Activated T-cell treated with anti-CD3 and anti-CD28 coated beads, Interleukin-2, amount 50 U/mL, for 24 hours (primary cell): ENCODE results near the gene ZNF737.
"Not testable (repeated sequence)": the region's sequence is repeated elsewhere in the genome, so short reads cannot be mapped to it uniquely, and the experiment has no call there.

Source experiments
- DNase-seq: peaks from one replicate; pipeline ENCODE4 v3.0.0-alpha.2; 2020
- H3K27ac Mint-ChIP-seq: 2 replicates; pipeline ENCODE4 v1.8.0; 2020; ENCODE audit warnings: mild to moderate bottlenecking, mixed read lengths
- H3K27me3 Mint-ChIP-seq: 2 replicates; pipeline ENCODE4 v1.8.0; 2020; ENCODE audit warnings: mixed read lengths
- H3K36me3 Mint-ChIP-seq: 2 replicates; pipeline ENCODE4 v1.8.0; 2020; ENCODE audit warnings: low read depth, mixed read lengths
- H3K4me1 Mint-ChIP-seq: 2 replicates; pipeline ENCODE4 v1.8.0; 2020; ENCODE audit warnings: low read depth, mixed read lengths
- H3K4me3 Mint-ChIP-seq: 2 replicates; pipeline ENCODE4 v1.8.0; 2020; ENCODE audit warnings: mild to moderate bottlenecking, moderate library complexity, mixed read lengths
- H3K9me3 Mint-ChIP-seq: 2 replicates; pipeline ENCODE4 v1.8.0; 2020; ENCODE audit warnings: mixed read lengths

The ZNF737 gene

DNA sequence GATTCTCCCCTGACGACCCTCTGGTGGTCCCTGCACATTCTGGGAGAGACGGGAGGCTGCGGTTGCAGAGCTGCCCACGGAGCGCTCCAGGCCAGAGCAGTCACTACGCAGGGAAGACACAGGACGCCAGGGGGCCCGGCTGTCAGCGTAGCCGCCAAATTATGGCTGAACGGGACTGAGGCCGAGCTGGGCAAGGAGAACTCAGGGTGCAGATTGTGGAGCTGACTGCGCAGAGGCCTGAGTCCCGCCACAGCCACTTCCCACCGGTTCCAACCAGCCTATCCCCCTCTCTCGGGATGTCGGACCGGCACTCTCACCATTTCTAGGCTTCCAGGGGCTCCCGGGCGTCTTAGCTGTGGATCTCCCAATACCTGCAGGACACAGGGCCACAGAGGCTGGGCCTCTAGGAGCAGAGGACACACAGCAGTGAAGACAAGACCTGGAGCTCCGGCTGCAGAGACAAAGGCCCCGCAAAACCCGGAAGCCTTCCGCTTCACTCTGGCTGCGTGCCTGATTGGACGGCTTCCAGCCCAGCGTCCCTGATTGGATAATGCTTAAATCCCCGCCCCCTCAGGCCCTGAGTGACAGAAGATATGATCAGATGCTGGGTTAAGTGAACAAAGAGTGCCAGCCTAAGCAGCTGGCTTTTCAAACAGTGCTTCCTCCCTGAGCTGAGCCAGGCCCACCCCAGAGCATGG lies at the start of gene ZNF737:
Gene ZNF737 (minus strand): TSS at position 461 of the 698 bp plus-strand sequence. CDS start 141 bp downstream, at position 320.
- H3K9me3 Mint-ChIP-seq, result peaks cover 41% of the 10 kb centered on the region
- peak within 1 kb of the TSS; percentile 97 for H3K27ac Mint-ChIP-seq
- H3K27me3 Mint-ChIP-seq, result no peaks in the 10 kb centered on the region
- DNase-seq, result peak; percentile 90
- peak within 1 kb of the TSS; percentile 97 for H3K4me3 Mint-ChIP-seq
- peaks cover 63% of the 10 kb centered on the region for H3K36me3 Mint-ChIP-seq
- H3K4me1 Mint-ChIP-seq, result peaks cover 22% of the 10 kb centered on the region

DNA sequence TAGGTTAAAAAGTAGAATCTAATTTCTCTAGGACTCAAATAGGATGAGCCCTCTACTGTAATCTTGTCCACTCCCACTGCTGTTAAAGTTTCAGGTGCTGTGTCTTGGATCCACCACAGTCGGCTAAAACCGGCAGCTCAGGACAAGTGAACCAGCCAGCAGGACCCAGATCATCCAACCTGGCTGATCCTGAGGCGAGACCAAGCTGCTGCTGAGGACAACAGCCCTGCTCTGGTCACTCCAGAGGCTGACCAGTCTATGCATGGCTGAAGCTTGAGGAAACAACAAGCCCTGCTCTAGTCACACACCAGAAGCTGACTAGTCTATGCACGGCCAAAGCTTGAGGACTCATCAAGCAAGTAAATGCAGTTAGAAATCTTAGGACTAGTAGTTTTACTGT lies 49.4 kb upstream of the ZNF737 start:
- DNase-seq, H3K4me3 Mint-ChIP-seq, H3K27ac Mint-ChIP-seq, H3K27me3 Mint-ChIP-seq, H3K4me1 Mint-ChIP-seq: not testable (repeated sequence)
- H3K9me3 Mint-ChIP-seq, result peaks cover 58% of the 10 kb centered on the region
- H3K36me3 Mint-ChIP-seq, result peaks cover 10% of the 10 kb centered on the region

DNA sequence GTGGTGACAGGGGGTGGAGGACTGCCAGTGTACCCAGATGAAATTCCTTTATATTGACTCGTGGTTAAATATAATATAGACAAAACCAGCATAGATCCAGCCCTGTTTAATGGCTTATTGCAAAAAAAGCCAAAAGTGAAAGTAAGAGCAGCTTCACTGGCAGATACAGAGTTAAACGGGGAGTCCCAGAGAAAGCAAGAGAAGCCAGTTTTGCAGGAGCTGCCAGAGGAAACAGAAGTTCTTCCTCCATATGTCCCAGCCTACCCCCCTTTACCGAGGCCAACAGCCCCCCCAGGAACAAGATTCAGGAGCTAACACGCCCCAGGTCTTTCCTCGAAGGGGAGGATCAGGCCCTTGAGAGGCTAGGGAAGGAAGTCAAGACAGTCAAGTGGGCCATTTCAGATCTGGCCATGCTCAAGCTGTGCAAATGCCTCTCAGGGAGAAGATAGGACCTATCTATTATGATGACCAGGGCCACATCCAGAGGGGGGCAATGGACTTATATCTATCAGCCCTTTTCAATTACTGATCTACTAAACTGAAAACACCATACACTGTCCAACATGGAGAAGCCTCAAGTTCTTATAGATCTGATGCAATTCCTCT lies 47.2 kb upstream of the ZNF737 start:
- no peak overlapping the region for H3K27ac Mint-ChIP-seq
- no peaks in the 10 kb centered on the region for H3K27me3 Mint-ChIP-seq
- H3K9me3 Mint-ChIP-seq, result peaks cover 60% of the 10 kb centered on the region
- peaks cover 8% of the 10 kb centered on the region for H3K36me3 Mint-ChIP-seq
- DNase-seq, result no peak
- no peak overlapping the region for H3K4me3 Mint-ChIP-seq
- H3K4me1 Mint-ChIP-seq, result peaks cover 7% of the 10 kb centered on the region

DNA sequence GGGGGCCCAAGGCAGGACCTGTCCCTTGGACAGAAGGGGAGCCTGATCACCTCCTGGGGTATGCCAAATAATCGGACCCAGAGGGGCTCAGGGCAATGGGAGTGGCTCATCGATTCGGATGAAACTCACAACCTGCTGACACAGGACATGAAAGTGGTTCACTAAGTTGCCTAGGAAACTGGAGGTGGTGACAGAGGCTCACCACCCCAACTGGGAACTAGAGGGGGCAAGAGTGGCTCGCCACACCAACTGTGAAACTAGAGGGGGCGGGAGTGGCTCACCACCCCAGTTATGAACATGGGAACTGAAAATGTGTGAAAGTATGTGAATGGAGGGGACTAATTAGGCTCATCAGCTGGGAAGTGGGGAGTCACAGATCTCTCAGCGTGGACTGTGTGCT lies 46.3 kb upstream of the ZNF737 start:
- peaks cover 8% of the 10 kb centered on the region for H3K36me3 Mint-ChIP-seq
- H3K4me3 Mint-ChIP-seq, result no peak overlapping the region
- H3K27ac Mint-ChIP-seq, result no peak overlapping the region
- peaks cover 7% of the 10 kb centered on the region for H3K4me1 Mint-ChIP-seq
- DNase-seq, result no peak
- H3K27me3 Mint-ChIP-seq, result no peaks in the 10 kb centered on the region
- peaks cover 60% of the 10 kb centered on the region for H3K9me3 Mint-ChIP-seq

DNA sequence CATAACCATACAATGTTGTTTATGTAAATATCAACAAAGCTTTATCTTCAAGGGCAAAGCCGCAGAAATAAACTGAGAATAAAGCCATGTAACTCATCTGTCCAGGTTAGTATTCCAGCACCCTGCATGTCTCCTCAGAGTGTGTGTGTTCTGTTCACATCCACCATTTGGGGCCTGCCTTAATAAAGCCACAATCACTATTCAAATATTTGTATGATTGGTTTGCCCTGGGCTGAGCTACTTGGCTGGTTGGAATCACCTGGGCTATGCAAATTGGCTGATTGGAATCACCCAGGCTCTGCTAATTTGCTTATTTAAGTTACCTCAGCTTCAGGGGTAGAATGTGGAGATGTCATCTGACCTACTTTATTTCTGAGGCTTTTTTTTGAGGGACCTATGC lies 42.4 kb upstream of the ZNF737 start:
- Mint-ChIP-seq H3K27ac (no peak overlapping the region), H3K27me3 (no peaks in the 10 kb centered on the region), H3K9me3 (peaks cover 44% of the 10 kb centered on the region), H3K36me3 (peaks cover 7% of the 10 kb centered on the region), H3K4me1 (peaks cover 7% of the 10 kb centered on the region), H3K4me3 (no peak overlapping the region)
- no peak for DNase-seq

DNA sequence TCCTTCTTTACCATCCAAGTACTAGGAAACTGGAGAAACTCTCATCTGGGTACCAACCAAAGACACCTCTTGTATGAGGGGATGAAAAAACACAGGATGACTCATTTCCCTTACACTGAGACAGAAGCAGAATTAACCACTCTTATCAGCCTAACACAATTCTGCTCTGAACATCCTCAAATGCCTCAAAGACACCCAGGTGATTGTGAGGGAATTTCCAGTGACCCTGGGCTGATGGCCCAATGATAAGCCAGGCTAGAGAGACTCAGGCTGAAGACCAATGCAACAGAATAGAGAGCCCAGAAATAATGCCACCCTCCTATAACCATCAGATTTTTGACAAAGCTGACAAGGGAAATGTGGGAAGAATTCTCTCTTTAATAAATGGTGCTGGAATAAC lies 7.0 kb downstream of the ZNF737 start:
- DNase-seq, result no peak
- peaks cover 56% of the 10 kb centered on the region for H3K9me3 Mint-ChIP-seq
- H3K4me3 Mint-ChIP-seq, result no peak overlapping the region
- H3K4me1 Mint-ChIP-seq, result peaks cover 16% of the 10 kb centered on the region
- no peaks in the 10 kb centered on the region for H3K27me3 Mint-ChIP-seq
- H3K27ac Mint-ChIP-seq, result no peak overlapping the region
- H3K36me3 Mint-ChIP-seq, result peaks cover 94% of the 10 kb centered on the region

DNA sequence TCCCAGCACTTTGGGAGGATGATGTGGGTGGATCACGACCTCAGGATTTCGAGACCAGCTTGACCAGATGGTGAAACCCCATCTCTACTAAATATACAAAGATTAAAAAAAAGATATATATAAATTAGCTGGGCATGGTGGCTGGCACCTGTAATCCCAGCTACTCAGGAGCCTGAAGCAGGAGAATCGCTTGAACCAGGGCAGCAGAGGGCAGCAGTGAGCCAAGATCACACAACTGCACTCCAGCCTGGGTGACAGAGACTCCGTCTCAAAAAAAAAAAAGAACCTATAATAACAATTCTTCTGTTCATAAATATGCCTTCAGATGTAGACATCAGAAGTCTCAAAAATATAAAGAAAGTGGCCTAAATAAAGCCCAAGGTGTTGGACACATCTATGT lies 7.6 kb downstream of the ZNF737 start:
- Mint-ChIP-seq H3K4me1 (peaks cover 16% of the 10 kb centered on the region), H3K36me3 (peaks cover 94% of the 10 kb centered on the region), H3K27ac (no peak overlapping the region), H3K27me3 (no peaks in the 10 kb centered on the region), H3K9me3 (peaks cover 59% of the 10 kb centered on the region), H3K4me3 (no peak overlapping the region)
- DNase-seq, result no peak

DNA sequence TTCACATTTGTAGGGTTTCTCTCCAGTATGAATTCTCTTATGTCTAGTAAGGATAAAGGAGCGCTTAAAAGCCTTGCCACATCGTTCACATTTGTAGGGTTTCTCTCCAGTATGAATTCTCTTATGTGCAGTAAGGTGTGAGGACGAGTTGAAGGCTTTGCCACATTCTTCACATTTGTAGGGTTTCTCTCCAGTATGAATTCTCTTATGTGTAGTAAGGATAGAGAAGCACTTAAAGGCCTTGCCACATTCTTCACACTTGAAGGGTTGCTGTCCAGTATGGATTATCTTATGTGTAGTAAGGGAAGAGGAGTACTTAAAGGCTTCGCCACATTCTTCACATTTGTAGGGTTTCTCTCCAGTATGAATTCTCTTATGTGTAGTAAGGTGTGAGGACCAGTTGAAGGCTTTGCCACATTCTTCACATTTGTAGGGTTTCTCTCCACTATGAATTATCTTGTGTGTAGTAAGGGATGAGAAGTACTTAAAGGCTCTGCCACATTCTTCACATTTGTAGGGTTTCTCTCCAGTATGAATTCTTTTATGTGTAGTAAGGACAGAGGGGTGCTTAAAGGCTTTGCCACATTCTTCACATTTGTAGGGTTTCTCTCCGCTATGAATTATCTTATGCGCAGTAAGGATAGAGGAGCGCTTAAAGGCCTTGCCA lies 20.8 kb downstream of the ZNF737 start:
- peaks cover 44% of the 10 kb centered on the region for H3K9me3 Mint-ChIP-seq
- H3K4me3 Mint-ChIP-seq, H3K4me1 Mint-ChIP-seq: not testable (repeated sequence)

DNA sequence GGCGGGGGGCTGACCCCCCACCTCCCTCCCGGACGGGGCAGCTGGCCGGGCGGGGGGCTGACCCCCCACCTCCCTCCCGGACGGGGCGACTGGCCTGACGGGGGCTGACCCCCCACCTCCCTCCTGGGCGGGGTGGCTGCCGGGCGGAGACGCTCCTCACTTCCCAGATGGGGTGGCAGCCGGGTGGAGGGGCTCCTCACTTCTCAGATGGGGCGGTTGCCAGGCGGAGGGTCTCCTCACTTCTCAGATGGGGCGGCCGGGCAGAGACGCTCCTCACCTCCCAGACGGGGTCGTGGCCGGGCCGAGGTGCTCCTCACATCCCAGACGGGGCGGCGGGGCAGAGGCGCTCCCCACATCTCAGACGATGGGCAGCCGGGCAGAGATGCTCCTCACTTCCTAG lies 35.3 kb downstream of the ZNF737 start:
- H3K4me1 Mint-ChIP-seq, H3K4me3 Mint-ChIP-seq, DNase-seq, H3K27me3 Mint-ChIP-seq, H3K27ac Mint-ChIP-seq: not testable (repeated sequence)
- Mint-ChIP-seq H3K9me3 (peaks cover 40% of the 10 kb centered on the region), H3K36me3 (peaks cover 53% of the 10 kb centered on the region)

More for the DNA sequence above, 20.8 kb downstream of the ZNF737 start:
- not testable (repeated sequence) for DNase-seq, H3K27ac Mint-ChIP-seq, H3K27me3 Mint-ChIP-seq
- peaks cover 85% of the 10 kb centered on the region for H3K36me3 Mint-ChIP-seq

DNA sequence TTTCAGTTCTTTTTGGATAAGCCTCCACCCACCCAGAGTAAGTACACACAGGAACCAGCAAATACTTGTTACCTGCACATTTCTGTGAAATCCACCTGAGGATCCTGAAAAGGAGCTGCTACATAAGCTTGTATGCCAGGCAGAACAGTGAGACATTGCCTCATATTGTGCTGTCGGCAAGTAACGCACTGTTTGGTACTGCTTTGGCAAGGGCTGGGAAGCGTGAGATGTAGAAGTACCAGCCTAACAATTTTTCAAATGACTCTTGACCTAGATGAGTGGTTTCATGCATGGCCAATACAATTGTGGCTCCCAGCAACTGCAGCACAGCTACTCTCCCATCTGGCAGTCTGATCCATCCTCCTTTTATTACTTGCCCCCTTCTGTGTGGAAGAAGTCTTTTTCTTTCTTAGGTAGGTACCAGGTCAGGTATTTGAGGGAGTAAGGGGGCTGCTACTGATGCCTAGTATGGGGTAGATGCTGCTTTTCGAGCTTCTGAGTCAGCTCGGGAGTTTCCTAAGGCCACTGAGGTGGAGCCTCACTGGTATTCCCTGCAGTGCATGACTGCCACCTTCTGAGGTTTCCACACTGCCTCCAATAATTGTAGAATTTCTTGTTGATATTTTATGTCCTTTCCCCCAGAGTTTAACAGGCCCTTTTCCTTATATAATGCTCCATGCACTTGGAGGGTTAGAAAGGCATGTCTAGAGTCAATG lies 52.2 kb downstream of the ZNF737 start:
- no peak overlapping the region for H3K4me3 Mint-ChIP-seq
- no peaks in the 10 kb centered on the region for H3K27me3 Mint-ChIP-seq
- H3K27ac Mint-ChIP-seq, result no peak overlapping the region
- peaks cover 4% of the 10 kb centered on the region for H3K36me3 Mint-ChIP-seq
- DNase-seq, result no peak
- H3K4me1 Mint-ChIP-seq, result no peaks in the 10 kb centered on the region
- peaks cover 51% of the 10 kb centered on the region for H3K9me3 Mint-ChIP-seq

DNA sequence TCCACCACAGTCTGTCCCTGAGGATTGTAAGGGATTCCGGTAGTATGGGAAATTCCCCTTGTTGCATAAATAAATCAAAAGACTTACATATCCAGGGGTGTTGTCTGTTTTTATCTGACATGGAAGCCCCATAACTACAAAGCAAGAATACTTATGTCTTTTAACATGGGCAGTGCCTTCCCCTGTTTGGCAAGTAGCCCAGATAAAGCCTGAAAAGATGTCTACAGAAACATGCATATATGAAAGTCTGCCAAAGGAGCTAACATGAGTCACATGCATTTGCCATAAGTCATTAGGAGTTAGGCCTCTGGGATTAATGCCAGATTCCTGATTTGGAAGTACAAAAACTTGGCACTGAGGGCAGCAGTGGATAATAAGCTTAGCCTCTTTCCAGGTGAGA lies 62.1 kb downstream of the ZNF737 start:
- H3K4me3 Mint-ChIP-seq, result no peak overlapping the region
- no peak overlapping the region for H3K27ac Mint-ChIP-seq
- H3K27me3 Mint-ChIP-seq, result no peaks in the 10 kb centered on the region
- no peaks in the 10 kb centered on the region for H3K36me3 Mint-ChIP-seq
- H3K4me1 Mint-ChIP-seq, result no peaks in the 10 kb centered on the region
- DNase-seq, result no peak
- H3K9me3 Mint-ChIP-seq, result peaks cover 47% of the 10 kb centered on the region
